HG02981 (cell line): ENCODE data around the gene KCND2.

Source experiments
- ATAC-seq: cut with Tn5 transposase; IDR thresholded peaks from one replicate; pipeline ENCODE4 v1.9.1; 2021; ENCODE audit warnings: mild to moderate bottlenecking, moderate library complexity; ENCODE audit not compliant: unreplicated experiment

KCND2 gene

DNA sequence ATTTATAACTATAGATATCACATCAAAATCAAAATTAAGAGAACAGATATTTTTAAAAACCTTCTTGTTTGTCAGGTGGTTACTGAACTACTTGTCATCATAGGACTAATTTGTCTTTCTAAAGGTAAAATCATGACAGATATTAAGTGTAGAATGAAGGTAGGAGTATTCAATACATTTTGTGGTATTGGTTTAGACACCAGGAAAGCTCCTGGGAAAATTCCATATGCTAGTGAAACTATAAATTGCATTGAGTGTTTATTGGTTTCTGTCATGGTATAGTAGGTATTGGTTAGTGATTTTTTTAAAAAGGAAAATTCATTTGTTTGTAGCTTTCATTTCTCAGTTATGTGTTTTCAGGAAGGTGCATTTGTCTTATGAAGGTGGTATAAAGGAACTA, 132.7 kb downstream of the KCND2 start:
- ATAC-seq: no peak

- ATAC-seq: no peak
Observed at GRCh38 chr7:120407010-120407409, 134.0 kb downstream of the KCND2 start.

- peak; percentile 79 for ATAC-seq
Observed at GRCh38 chr7:120412139-120413050, 139.4 kb downstream of the KCND2 start.

DNA sequence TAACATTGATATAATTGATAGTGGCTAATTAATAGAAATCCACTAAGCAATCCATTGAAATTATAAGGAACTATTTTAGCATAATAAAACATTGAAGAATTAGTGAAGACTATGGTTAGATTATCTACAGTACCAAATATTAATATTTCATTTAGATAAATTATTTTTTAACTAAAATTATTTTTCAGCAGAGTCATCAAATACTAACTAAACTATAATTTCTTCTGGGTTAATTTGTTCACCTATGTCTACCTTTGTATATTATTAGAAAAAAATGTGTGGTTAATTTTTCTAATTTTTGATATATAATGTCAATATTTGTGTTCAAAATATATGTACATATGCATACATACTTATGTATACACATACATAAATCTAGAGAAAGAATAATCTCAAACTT, 140.2 kb downstream of the KCND2 start:
- ATAC-seq: no peak

DNA sequence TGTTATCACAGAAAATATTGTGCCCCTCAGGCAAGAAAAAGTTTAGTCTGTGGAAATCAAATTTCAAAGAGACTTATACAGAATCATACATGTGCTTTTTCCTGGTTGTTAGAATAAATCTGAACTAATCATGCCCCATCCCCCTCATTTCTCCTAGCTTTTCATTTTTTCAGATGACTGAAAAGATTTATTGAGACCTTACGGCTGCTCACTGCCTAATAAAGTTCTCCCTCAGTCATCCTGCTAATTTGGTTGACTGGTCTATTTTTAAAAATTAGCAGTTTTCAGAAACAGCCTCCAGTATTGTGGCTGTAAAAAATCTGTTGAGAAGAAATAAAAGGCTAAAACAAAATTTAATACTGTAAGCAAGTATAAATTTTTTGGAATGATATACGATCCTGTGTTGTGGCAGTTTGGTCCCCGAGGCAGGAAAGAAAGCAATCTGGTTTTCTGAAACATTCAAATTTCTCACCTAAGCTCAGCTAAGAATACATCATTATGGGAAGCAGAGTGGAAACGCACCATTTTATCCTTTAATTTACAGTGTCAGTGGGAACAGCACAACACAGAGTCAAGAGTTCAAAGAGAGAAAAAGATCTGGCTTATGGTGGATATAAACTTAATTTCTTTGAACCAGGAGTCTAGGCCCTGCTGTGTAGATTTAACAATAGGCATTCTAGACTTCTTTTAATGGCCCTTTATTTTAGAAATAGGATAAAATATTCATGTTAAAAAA, 144.4 kb downstream of the KCND2 start:
- ATAC-seq: no peak

GRCh38 chr7:120421151-120421651, 148.2 kb downstream of the KCND2 start:
- ATAC-seq: peak; percentile 97

- ATAC-seq: no peak
Observed at GRCh38 chr7:120431016-120431415, 158.0 kb downstream of the KCND2 start.

- ATAC-seq: peak; percentile 43
Observed at GRCh38 chr7:120436487-120437060, 163.6 kb downstream of the KCND2 start.

DNA sequence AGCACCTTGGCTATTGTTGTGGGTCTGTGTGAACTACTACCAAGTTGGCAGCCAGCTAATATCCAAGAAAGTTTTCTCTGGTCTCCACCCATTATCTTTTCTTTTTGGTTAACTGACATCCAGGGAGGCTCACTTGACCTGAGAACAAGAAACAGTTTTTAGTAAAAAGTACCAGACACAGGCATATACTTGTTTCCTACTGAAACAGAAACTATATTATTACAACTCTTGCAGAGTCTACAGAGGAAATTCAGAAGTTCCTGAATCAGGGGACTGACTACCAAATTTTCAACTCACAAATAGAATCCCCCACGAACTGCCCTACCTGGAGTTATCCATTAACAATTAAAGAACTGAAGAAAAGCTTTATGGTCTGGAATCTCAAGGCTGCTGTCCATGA, 168.9 kb downstream of the KCND2 start:
- ATAC-seq: peak; percentile 81

GRCh38 chr7:120442838-120443237, 169.9 kb downstream of the KCND2 start:
- ATAC-seq: peak; percentile 41

DNA sequence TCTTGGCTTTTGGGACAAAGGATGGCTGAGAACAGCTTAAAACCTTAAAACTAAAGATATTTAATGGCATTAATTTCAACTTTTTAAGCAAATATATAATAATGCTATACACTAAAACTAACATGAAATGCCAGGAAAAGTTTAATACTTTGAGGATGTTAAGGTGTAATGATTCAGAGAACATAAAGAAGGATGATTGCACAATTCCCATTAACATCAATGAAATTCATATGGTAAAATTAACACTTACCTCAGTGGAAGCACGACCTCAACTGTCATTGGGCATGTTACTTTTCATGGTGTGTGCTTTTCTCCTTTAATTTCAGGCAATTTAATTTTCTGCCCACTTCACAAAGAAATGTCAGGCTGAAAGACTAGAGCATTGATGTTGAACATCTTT, 171.7 kb downstream of the KCND2 start:
- ATAC-seq: no peak

GRCh38 chr7:120445276-120445675, 172.3 kb downstream of the KCND2 start:
- no peak for ATAC-seq

- ATAC-seq: no peak
Observed at GRCh38 chr7:120452665-120453064, 179.7 kb downstream of the KCND2 start.

DNA sequence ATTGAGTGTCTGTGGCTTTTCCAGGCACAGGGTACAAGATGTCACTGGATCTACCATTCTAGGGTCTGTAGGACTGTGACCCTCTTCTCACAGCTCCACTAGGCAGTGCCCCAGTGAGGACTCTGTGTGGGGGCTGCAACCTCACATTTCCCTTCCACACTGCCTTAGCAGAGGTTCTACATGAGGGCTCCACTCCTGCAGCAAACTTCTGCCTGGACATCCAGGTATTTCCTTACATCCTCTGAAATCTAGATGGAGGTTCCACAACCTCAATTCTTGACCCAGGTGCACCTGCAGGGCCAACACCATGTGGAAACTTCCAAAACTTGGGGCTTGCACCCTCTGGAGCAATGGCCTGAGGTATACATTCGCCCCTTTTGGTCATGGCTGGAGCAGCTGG, 183.7 kb downstream of the KCND2 start:
- ATAC-seq: no peak

GRCh38 chr7:120460949-120461348, 188.0 kb downstream of the KCND2 start:
- ATAC-seq: no peak

DNA sequence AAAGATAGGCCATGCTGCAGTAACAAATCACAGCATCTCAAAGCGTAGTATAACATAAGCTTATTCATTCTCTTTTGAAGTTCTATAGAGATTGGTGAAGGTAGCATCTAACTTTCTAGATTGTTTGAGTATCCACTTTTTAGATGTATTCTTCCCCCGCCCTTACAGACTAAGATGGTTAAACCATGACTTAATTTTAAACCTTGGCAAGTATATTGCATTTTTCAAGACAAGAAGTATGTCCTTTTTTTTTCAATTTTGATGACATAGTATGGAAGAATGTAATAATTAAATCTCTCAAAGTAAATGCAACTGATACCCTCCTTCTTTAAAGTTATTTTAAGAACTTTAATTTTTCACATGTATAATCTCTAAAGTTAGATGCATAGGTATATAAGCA, 190.0 kb downstream of the KCND2 start:
- ATAC-seq: no peak

- ATAC-seq: no peak
Observed at GRCh38 chr7:120464104-120464503, 191.1 kb downstream of the KCND2 start.

- ATAC-seq: no peak
Observed at GRCh38 chr7:120467676-120468075, 194.7 kb downstream of the KCND2 start.

DNA sequence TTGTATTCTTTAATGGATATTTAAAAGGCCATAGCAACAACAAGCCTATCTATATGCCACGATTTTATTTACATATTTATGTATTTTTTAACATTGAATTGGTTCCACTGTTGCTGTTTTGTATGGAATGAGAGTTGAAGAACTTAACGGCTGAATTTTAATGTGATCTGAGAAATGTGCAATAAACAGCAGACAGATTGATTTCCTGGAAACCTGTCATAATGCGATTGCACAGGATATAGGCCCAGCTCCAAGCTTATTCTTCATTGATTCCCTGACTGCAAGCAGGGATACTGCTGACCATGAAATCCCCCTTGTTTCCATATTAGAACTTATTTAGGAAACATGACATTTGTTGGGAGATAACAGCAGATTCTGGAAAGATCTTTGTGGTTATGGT, 195.6 kb downstream of the KCND2 start:
- ATAC-seq: no peak

DNA sequence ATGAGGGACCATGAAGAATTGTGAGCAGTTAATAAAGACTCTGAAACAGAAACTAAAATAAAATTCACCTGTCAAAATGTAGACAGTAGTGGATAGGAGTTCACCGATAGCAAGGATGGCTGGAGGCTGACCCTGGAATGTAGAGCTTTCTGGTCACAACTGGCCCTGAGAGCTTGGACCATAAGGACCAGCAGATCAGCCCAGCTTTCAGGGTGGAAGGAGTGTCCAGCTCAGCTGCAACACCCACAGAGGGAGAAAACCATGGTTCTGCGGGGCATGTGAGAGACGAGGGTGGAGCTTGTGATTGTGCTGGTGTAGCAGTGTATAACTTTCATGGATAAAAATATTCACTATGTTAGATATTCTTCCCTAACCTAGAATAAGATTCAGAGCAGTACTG, 199.9 kb downstream of the KCND2 start:
- no peak for ATAC-seq

GRCh38 chr7:120473352-120473751, 200.4 kb downstream of the KCND2 start:
- ATAC-seq: no peak

DNA sequence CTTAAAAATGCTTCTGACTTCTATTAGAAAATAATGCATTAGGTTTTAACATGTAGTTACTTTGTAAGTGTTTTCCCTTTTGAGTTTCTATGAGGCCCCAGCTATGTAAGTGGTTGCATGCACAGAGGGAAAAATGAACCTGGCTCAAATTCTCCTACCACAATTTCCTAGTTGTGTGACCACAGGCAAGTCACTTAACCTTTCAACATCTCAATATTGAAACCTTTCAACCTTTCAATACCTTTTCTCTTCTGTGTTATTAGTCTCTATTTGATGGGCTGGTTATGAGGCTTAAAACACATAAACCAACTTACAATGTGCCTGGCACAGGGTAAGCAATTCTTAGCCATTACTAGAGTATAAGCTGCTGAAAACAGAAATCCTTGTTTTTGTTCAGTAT, 203.0 kb downstream of the KCND2 start:
- ATAC-seq: peak; percentile 77
